SU-DHL-6 (cell line): ENCODE data around the gene TTC19.

Source experiments
- EZH2phosphoT487 ChIP-seq: fragments of 200-600 bp; sonication (generic), shearing (Covaris generic); conservative IDR thresholded peaks from 2 replicates; pipeline ENCODE4 v1.6.1; 2018; ENCODE audit warnings: mild to moderate bottlenecking, antibody characterized with exemption, low read length, moderate library complexity, mixed read lengths
- TF ChIP-seq, protein P1 (sequence below): fragments of 200-600 bp; sonication (generic); IDR thresholded peaks from one replicate; pipeline ENCODE4 v1.5.1; 2017; ENCODE audit warnings: antibody characterized with exemption, mild to moderate bottlenecking, low read length, moderate library complexity; ENCODE audit not compliant: insufficient read depth, poor library complexity, severe bottlenecking

DNA sequence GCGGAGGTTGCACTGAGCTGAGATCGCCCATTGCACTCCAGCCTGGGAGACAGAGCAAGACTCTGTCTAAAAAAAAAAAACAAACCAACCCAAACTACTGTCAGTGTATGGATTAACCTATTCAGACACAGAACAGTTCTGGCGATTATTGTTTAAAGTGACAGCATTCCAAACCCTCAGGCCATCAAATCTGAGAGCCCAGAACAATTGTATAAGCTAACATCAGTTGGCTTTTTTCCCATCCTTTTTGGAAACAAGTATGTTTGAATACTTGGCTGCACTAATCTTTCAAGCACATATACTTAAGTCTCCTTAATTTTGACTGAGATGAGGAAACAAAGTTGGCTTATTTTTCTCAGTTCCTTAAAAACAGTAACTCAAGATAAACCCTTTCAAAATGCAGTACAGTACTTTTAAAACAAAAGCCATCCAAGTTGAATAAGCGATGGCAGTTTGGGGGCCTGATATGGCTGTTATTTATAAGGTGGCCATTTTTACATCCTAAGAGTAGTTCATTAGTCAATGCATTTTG is 1.5 kb upstream of the TTC19 start:
- TF ChIP-seq, protein P1, sequence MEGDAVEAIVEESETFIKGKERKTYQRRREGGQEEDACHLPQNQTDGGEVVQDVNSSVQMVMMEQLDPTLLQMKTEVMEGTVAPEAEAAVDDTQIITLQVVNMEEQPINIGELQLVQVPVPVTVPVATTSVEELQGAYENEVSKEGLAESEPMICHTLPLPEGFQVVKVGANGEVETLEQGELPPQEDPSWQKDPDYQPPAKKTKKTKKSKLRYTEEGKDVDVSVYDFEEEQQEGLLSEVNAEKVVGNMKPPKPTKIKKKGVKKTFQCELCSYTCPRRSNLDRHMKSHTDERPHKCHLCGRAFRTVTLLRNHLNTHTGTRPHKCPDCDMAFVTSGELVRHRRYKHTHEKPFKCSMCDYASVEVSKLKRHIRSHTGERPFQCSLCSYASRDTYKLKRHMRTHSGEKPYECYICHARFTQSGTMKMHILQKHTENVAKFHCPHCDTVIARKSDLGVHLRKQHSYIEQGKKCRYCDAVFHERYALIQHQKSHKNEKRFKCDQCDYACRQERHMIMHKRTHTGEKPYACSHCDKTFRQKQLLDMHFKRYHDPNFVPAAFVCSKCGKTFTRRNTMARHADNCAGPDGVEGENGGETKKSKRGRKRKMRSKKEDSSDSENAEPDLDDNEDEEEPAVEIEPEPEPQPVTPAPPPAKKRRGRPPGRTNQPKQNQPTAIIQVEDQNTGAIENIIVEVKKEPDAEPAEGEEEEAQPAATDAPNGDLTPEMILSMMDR: no peak
- no peak for TF ChIP-seq EZH2phosphoT487
